ENCODE data around the gene MAN1A2.

MAN1A2 gene

GRCh38 chr1:117416546-117417125, 49.4 kb downstream of the MAN1A2 start:
- Histone ChIP-seq H3K4me1 (ENCODE audit: low read length) (no peaks in the 10 kb centered on the region), H3K4me2 (ENCODE audit: low read depth, low read length) (no peak overlapping the region), H2AFZ (ENCODE audit: low read length) (no peak overlapping the region), H3K4me3 (ENCODE audit: low read length) (no peak overlapping the region), H3K27me3 (replicated peaks; ENCODE audit: insufficient read depth, low read length) (no peaks in the 10 kb centered on the region), H4K20me1 (ENCODE audit: insufficient read depth, low read length) (no peaks in the 10 kb centered on the region), H3K9ac (ENCODE audit: low read length) (no peak overlapping the region), H3K27ac (ENCODE audit: low read length) (no peak overlapping the region), H3K79me2 (ENCODE audit: low read length) (no peaks in the 10 kb centered on the region), H3K36me3 (replicated peaks; ENCODE audit: insufficient read depth, low read length) (no peaks in the 10 kb centered on the region), H3F3A (ENCODE audit: insufficient read depth, low read length) (no peaks in the 10 kb centered on the region), H3K9me2 (replicated peaks; ENCODE audit: insufficient read depth, low read length) (no peaks in the 10 kb centered on the region), H3K9me3 (replicated peaks; ENCODE audit: insufficient read depth, low read length) (no peaks in the 10 kb centered on the region)
- TF ChIP-seq EZH2 (optimal IDR thresholded peaks at IDR 0.05; ENCODE audit: low read depth, low read length) (no peak), EZH2phosphoT487 (IDR thresholded peaks at IDR 0.05; ENCODE audit: low read length) (no peak), CTCF (IDR thresholded peaks at IDR 0.05; ENCODE audit: low read length) (no peak)
- DNase-seq: no peak

- no peaks in the 10 kb centered on the region for H3K4me1 ChIP-seq (ENCODE audit: low read length)
- H3K9me3 ChIP-seq (replicated peaks; ENCODE audit: insufficient read depth, low read length): no peaks in the 10 kb centered on the region
- H3K79me2 ChIP-seq (ENCODE audit: low read length): no peaks in the 10 kb centered on the region
- H3K4me3 ChIP-seq (ENCODE audit: low read length): no peak overlapping the region
- H3K4me2 ChIP-seq (ENCODE audit: low read depth, low read length): no peak overlapping the region
- H3K9me2 ChIP-seq (replicated peaks; ENCODE audit: insufficient read depth, low read length): no peaks in the 10 kb centered on the region
- H4K20me1 ChIP-seq (ENCODE audit: insufficient read depth, low read length): no peaks in the 10 kb centered on the region
- H3K9ac ChIP-seq (ENCODE audit: low read length): no peak overlapping the region
- no peaks in the 10 kb centered on the region for H3F3A ChIP-seq (ENCODE audit: insufficient read depth, low read length)
- TF ChIP-seq EZH2 (optimal IDR thresholded peaks at IDR 0.05; ENCODE audit: low read depth, low read length): no peak
- no peak for TF ChIP-seq CTCF (IDR thresholded peaks at IDR 0.05; ENCODE audit: low read length)
- TF ChIP-seq EZH2phosphoT487 (IDR thresholded peaks at IDR 0.05; ENCODE audit: low read length): no peak
- no peaks in the 10 kb centered on the region for H3K27me3 ChIP-seq (replicated peaks; ENCODE audit: insufficient read depth, low read length)
- no peak for DNase-seq
- H3K36me3 ChIP-seq (replicated peaks; ENCODE audit: insufficient read depth, low read length): no peaks in the 10 kb centered on the region
- H3K27ac ChIP-seq (ENCODE audit: low read length): no peak overlapping the region
- no peak overlapping the region for H2AFZ ChIP-seq (ENCODE audit: low read length)
Observed at GRCh38 chr1:117425050-117425734, 57.9 kb downstream of the MAN1A2 start.

GRCh38 chr1:117427297-117427696, 60.0 kb downstream of the MAN1A2 start:
- H4K20me1 ChIP-seq (ENCODE audit: insufficient read depth, low read length): no peaks in the 10 kb centered on the region
- H3K27me3 ChIP-seq (replicated peaks; ENCODE audit: insufficient read depth, low read length): no peaks in the 10 kb centered on the region
- no peak overlapping the region for H3K4me2 ChIP-seq (ENCODE audit: low read depth, low read length)
- no peak for DNase-seq
- H3K4me1 ChIP-seq (ENCODE audit: low read length): no peaks in the 10 kb centered on the region
- H3F3A ChIP-seq (ENCODE audit: insufficient read depth, low read length): no peaks in the 10 kb centered on the region
- no peak overlapping the region for H3K4me3 ChIP-seq (ENCODE audit: low read length)
- H3K27ac ChIP-seq (ENCODE audit: low read length): no peak overlapping the region
- TF ChIP-seq CTCF (IDR thresholded peaks at IDR 0.05; ENCODE audit: low read length) (no peak), EZH2phosphoT487 (IDR thresholded peaks at IDR 0.05; ENCODE audit: low read length) (no peak), EZH2 (optimal IDR thresholded peaks at IDR 0.05; ENCODE audit: low read depth, low read length) (no peak)
- no peaks in the 10 kb centered on the region for H3K79me2 ChIP-seq (ENCODE audit: low read length)
- no peaks in the 10 kb centered on the region for H3K9me2 ChIP-seq (replicated peaks; ENCODE audit: insufficient read depth, low read length)
- no peak overlapping the region for H3K9ac ChIP-seq (ENCODE audit: low read length)
- H2AFZ ChIP-seq (ENCODE audit: low read length): no peak overlapping the region
- no peaks in the 10 kb centered on the region for H3K36me3 ChIP-seq (replicated peaks; ENCODE audit: insufficient read depth, low read length)
- no peaks in the 10 kb centered on the region for H3K9me3 ChIP-seq (replicated peaks; ENCODE audit: insufficient read depth, low read length)

Data from MM.1S (cell line).